GM19239 (cell line): ENCODE results near the gene WDR93.
"Not testable (repeated sequence)": the region's sequence is repeated elsewhere in the genome, so short reads cannot be mapped to it uniquely, and the experiment has no call there.

Experiments
- DNase-seq: peaks from one replicate; pipeline ENCODE4 v3.0.0; 2011; ENCODE audit warnings: low spot score; ENCODE audit not compliant: insufficient read length
- FAIRE-seq: peaks from 2 replicates; lab custom pipeline; 2011; peaks lifted over from hg19 to GRCh38; lab: Jason Lieb, UNC

Gene WDR93

DNA sequence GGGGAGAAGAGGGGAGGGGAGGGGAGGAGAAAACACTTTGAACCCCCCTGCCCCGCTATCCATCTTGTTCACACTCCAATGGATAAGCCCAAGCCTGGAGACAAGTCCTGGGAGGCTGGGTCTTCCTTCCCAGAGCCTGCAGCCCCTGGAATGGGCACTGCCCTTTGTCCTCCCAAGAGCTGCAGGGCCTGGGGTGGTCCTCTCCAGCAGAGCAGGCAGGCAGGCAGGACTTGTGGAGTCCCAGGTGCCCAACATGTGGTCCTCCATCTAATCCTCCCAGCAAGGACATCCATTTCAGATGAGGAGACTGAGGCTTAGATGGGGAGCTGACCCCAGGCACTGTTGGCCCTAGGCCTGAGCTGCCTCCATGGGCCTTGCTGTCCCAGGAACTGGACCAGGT, 75.1 kb downstream of the WDR93 start:
- DNase-seq (no peak), FAIRE-seq (no peak)

DNA sequence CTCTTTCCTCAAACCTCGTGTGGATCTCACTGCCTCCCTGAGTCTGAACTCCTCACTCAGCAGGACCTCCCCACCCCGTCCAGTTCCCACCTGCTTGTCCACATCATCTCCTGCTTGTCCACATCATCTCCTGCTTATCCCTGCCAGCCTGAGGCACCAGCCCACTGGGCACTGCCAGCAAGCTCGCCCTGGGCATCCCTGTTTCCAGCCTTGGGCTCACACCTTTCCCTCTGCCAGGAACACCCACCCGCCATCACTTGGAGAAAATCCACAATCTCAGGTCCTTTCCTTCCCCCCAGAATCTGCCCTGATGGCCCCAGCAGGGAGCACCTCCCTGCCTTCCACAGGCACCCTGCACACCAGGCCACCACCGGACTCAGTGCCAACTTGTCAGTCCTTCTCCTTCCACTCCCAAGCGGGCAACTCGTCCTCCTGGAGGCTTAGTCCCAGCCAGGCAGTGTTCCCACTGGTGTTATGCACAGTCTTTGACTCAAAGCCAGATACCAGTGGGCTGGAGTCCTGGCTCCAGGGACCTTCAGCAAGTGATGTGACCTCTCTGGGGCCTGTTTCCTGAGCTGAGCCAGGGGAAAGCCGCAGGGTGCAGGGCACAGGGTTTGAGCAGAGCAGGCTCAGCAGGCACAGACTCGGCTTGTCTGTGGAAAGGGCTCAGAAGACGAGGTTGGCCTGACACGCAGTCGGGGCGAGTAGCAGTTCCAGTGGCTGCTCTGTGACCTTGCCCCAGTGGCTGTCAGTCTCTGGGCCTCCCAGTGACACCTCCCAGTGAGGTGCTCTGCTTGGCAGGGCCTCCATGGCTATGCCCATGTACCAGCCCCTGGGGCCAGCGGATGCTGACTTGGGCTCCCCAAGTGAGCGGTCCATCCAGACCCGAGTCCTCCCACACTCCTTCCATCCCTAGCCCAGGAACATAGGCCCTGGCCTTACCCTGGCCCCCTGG, 76.0 kb downstream of the WDR93 start:
- FAIRE-seq = no peak
- no peak for DNase-seq

DNA sequence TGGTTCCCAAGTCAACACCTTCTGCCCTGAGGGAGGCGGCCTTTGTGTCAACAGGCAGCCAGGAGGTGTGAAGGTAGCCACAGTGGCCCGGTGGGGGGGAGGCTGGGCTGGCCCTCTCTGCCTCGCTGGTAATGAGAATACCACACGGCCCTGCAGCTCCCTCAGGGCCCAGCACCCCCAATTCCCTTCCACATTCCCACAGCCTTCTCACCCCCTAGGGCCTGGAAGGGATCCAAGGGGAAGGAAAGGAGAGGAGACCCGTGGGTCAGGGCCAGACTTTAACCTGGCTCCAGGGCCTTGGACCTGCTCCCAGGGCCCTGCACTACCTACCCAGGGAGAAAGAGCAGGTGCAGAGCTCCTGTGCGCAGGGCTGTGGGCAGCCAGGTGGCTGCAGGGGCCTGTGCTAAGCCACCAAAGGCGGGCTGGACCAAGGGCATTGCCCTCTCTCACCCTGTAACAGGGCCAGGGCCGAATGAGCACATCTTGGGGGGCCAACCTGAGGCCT, 76.9 kb downstream of the WDR93 start:
- DNase-seq (no peak), FAIRE-seq (no peak)

GRCh38 chr15:89768071-89768500, 77.5 kb downstream of the WDR93 start:
- FAIRE-seq (no peak), DNase-seq (no peak)

GRCh38 chr15:89769366-89769765, 78.8 kb downstream of the WDR93 start:
- FAIRE-seq (no peak), DNase-seq (no peak)

DNA sequence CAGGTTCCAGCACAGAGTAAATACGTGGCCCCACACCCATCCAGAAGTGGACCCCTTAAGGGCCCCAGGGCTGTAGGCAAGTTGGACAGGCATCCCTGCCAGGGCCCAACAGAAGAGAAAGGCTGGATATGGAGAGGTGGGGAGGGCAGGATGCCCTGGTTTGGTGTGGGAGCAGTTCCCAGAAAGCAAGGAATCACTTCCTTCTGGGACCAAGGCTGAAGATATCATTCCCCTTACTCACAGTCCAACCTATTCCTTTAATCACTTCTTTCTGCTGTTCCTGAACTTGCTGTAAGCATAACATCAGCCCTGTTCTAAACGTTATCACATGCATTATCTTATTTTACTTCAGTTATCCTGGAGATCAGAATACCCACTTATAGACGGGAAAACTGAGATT, 79.4 kb downstream of the WDR93 start:
- DNase-seq (no peak), FAIRE-seq (no peak)

GRCh38 chr15:89772932-89773583, 82.4 kb downstream of the WDR93 start:
- FAIRE-seq = no peak
- no peak for DNase-seq

DNA sequence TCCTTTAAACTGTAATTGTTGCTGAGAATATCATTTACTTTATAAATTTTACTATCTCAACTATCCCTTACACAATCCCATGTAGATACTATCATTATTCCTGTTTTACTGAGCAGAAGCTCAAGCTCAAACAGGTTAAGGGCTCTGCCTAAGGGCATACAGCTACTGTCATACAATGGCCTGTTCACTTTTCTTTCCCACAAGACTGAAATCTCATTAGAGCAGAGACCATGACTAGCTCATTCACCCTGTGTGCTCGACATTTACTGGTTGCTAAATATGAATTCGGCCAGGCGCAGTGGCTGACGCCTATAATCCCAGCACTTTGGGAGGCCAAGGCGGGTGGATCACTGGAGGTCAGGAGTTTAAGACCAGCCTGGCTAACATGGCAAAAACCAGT, 83.9 kb downstream of the WDR93 start:
- DNase-seq (no peak), FAIRE-seq (no peak)

GRCh38 chr15:89775815-89776214, 85.2 kb downstream of the WDR93 start:
- DNase-seq (no peak), FAIRE-seq (no peak)

DNA sequence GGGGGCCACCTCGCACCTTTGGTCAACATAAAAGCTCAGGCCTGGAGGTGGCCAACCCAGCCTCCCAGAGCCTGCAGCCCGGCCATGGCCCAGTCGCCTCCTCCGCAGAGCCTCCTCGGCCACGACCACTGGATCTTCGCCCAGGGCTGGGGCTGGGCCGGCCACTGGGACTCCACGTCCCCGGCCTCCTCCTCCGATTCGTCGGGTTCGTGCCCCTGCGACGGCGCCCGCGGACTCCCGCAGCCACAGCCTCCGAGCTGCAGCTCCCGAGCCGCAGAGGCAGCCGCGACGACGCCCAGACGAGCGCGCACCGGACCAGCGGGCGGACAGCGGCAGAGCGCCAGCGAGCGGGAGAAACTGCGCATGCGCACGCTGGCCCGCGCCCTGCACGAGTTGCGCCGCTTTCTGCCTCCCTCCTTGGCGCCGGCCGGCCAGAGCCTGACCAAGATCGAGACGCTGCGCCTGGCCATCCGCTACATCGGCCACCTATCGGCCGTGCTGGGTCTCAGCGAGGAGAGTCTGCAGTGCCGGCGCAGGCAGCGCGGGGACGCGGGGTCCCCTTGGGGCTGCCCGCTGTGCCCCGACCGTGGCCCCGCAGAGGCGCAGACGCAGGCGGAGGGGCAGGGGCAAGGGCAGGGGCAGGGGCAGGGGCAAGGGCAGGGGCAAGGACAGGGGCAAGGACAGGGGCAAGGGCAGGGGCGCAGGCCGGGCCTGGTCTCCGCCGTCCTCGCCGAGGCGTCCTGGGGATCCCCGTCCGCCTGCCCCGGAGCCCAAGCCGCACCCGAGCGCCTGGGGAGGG, 85.9 kb downstream of the WDR93 start, which contains the start of gene MESP2:
TSS of gene MESP2 (plus strand) at position 59 of the 799 bp plus-strand sequence. CDS start at position 85, 26 bp downstream.
- DNase-seq = peak; percentile 82
- FAIRE-seq = peak; percentile 89

GRCh38 chr15:89777073-89777751, 86.6 kb downstream of the WDR93 start:
- DNase-seq (no peak), FAIRE-seq (no peak)

GRCh38 chr15:89777782-89778380, 87.3 kb downstream of the WDR93 start:
- FAIRE-seq (no peak), DNase-seq (no peak)

- DNase-seq (no peak), FAIRE-seq (no peak)
Observed at GRCh38 chr15:89778861-89779260, 88.2 kb downstream of the WDR93 start.

DNA sequence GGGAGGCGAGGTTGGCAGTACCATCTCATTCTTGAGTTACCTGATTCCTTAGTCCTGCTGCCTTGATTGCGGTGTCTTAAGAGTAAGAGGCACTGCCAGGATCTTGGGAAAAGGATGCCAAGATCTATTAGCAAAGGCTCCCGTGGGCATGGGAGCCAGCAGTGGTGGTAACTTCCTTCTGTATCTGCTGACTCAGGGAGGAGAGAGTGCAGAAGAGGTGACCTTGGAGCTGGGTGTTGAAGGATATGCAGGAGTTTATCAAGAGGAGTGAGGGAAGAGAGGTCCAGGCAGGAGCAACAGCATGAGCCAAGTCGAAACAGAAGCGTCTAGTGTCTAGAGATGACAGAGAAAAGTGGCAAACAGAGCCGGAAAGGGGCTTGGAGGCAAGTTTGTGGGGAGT, 90.0 kb downstream of the WDR93 start:
- DNase-seq = no peak
- no peak for FAIRE-seq

DNA sequence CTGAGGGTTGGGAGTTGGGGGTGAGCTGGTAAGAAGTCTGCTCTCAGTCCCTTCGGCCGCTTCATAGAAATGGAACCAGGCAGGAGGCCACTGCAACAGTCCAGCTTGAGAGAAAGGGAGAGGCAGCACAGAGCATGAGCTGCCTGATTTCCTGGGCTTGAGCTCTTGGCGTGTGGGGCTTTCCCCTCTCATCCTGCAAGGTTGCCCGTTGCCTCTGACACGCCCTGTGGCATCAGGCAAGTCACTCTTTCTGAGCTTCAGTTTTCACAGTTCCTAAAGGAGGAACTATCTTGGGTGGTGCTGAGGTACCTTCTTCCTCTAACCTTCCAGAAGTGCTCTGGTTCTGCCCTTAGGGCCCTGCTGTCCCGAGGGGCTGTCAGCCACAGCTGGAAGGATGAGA, 90.4 kb downstream of the WDR93 start:
- no peak for FAIRE-seq
- DNase-seq = no peak

DNA sequence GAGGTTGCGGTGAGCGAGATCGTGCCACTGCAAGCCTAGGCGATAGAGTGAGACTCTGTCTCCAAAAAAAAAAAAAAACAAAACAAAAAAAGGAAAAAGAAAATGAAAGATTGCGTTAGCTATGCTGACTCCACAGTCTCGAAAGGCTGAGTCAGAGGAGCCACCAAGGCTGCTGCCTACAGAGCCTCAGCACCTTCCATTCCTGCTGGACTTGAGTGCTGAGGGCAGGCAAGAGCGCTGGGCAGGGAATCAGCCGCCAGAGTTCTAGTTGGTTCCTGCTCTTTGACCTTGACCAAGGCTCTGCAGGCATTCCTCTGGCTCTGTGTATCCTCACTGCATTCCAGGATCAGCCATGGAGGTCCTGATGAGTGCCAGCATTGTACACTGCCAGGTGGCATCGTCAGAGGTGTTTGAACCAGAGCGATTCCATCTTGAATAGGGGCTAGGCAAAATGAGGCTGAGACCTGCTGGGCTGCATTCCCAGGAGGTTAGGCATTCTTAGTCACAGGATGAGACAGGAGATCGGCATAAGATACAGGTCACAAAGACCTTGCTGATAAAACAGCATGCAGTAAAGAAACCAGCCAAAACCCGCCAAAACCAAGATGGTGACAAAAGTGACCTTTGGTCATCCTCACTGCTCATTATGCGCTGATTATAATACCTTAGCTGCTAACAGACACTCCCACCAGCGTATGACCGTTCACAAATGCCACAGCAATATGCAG, 91.4 kb downstream of the WDR93 start:
- no peak for DNase-seq
- no peak for FAIRE-seq

DNA sequence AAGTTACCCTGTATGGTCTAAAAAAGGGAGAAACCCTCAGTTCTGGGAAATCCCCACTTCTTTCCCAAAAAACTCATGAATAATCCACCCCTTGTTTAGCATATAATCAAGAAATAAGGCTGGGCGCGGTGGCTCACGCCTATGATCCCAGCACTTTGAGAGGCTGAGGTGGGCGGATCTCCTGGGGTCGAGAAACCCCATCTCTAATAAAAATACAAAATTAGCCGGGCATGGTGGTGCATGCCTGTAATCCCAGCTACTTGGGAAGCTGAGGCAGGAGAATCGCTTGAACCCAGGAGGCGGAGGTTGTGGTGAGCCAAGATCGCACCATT, 92.0 kb downstream of the WDR93 start:
- not testable (repeated sequence) for FAIRE-seq

DNA sequence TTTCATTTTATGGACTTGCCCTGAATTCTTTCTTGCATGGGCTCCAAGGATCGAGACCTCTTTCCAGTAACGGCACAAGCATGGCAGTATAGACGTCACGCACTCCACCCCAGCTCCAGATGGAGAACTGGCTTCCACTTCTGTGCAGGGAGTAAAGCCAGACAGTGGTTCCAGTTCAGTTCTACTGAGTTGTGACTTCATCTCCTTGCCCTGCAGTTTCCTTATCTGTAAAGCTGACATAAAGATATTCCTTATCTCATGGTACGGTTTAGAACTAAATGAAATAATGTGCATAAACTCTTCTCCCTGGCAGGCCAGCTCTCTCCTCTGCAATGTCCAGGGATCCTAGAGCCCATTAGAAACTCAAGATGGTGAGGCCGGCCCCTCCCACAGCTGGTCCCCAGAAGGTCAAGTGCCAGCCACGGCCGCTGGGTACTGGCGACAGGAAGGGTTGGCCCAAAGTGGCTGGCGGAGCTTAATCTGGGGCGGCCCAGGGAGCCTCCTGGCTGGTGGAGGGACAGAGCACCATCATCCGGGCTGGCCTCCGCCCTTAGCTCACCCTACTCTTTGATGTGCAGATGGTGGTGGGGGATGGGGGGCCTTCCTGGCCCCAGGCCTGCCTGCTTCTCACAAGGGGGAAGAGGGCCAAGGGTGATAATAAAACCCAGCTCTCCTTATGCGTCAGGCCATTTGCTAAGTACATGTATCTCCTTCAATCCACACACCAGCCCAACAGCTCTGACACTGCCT, 92.7 kb downstream of the WDR93 start:
- no peak for DNase-seq
- no peak for FAIRE-seq

More for the DNA sequence above, 92.0 kb downstream of the WDR93 start:
- DNase-seq = not testable (repeated sequence)
